AG04449 (cell line): ENCODE results near the gene CCIN.

Source experiments
- CTCF ChIA-PET: fragments of 350-600 bp; formaldehyde crosslinking; extraction: SDS; loops from one replicate; lab custom pipeline; 2021; ENCODE audit warnings: antibody characterized with exemption; lab: Yijun Ruan, JAX
- POLR2A ChIA-PET: fragments of 400-600, 350-600 bp; formaldehyde crosslinking; extraction: SDS; loops from one replicate; lab custom pipeline; 2020; ENCODE audit warnings: antibody characterized with exemption, inconsistent platforms; lab: Yijun Ruan, JAX
- DNase-seq: peaks from one replicate; pipeline ENCODE4 v3.0.0-alpha.2; 2010; ENCODE audit warnings: low read depth, low spot score
- H3K4me3 ChIP-seq: 2 replicates; pipeline ENCODE4 v1.5.1; 2011; ENCODE audit warnings: low read depth, mild to moderate bottlenecking, control low read depth, low read length
- CTCF ChIP-seq: IDR thresholded peaks from one replicate; pipeline ENCODE4 v1.5.1; 2011; ENCODE audit warnings: mild to moderate bottlenecking, moderate library complexity, low read length, control low read depth, inconsistent platforms; ENCODE audit not compliant: insufficient read depth; ENCODE audit errors: missing control alignments

Gene CCIN

GRCh38 chr9:36217256-36217968 is 48.2 kb downstream of the CCIN start:
- TF ChIP-seq CTCF: no peak
- no peak overlapping the region for H3K4me3 ChIP-seq
- ChIA-PET POLR2A (interaction anchor here (1.3 kb wide), 2 partner anchors 10 to 24 kb away, joined by 4 read pairs; no protein-coding TSS in a partner anchor), CTCF (no interaction called here)
- no peak for DNase-seq

GRCh38 chr9:36218011-36218410 is 48.8 kb downstream of the CCIN start:
- no peak for DNase-seq
- ChIA-PET CTCF (no interaction called here), POLR2A (interaction anchor here (1.3 kb wide), 1 partner anchor 11 kb away, joined by 4 read pairs; no protein-coding TSS in a partner anchor)
- no peak for TF ChIP-seq CTCF
- H3K4me3 ChIP-seq: no peak overlapping the region

GRCh38 chr9:36218411-36218901 is 49.3 kb downstream of the CCIN start:
- no peak overlapping the region for H3K4me3 ChIP-seq
- no peak for DNase-seq
- TF ChIP-seq CTCF: no peak
- ChIA-PET POLR2A (interaction anchor here (1.3 kb wide), 1 partner anchor 11 kb away, joined by 4 read pairs; no protein-coding TSS in a partner anchor), CTCF (no interaction called here)
